Stimulated activated naive CD4-positive, alpha-beta T cell treated with Interleukin-2 at 50 U/mL for 16 hours (primary cell): Measurements from ENCODE around the gene NRG3.
"Not testable (repeated sequence)": the region's sequence is repeated elsewhere in the genome, so short reads cannot be mapped to it uniquely, and the experiment has no call there.

Source experiments
- DNase-seq: peaks from one replicate; lab custom pipeline; 2025; lab: John Stamatoyannopoulos, UW

NRG3 gene

DNA sequence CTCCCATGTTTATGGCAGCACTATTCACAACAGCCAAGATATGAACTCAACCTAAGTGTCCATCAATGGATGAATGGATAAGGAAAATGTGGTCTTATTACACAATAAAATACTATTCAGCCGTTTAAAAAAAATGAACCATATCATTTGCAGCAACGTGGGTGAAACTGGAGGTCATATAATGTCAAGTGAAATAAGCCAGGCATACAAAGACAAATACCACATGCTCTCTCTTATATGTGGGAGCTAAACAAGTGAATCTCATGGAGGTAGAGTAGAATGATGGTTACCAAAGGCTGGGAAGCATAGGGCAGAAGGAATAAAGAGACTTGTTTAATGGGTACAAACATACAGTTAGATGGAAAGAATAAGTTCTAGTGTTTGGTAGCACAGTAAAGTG is 699.1 kb downstream of the NRG3 start:
- DNase-seq, result no peak

DNA sequence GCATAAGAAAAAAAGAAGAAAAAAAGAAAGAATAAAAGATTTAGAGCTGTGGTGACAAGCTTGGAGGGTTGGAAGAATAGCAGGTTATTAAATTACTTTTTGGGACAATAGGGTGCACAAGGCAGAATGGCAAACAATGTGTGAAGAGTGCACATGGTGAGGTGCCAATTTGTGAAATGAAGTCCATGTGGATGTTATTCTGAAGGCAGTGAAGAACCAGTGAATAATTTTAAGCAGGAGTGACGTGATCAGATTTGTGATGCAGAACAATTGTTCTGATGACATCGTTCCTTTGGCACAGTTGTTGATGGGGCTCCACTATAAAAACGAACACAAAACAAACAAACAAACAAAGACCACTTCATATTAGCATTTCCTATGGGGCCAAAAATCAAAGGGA is 700.3 kb downstream of the NRG3 start:
- DNase-seq, result no peak

DNA sequence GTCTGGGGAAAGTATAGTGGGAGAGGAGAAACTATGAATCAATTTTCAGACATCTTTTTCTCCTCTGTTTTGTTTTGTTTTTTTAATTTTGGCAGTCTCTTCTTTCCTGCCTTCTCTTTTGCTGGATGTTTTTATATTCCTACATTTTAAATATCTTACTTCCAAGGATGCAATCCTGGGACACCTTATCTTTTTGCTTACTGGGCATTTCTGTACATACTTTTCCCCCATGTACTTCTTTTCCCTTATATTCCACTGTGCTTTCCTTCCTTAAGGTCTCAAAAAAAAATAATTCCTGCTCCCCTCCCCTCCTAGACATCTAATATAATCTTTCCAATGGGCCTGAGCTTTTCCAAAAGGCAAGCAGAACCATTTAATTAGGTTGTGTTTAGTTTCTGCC is 701.1 kb downstream of the NRG3 start:
- DNase-seq, result no peak

DNA sequence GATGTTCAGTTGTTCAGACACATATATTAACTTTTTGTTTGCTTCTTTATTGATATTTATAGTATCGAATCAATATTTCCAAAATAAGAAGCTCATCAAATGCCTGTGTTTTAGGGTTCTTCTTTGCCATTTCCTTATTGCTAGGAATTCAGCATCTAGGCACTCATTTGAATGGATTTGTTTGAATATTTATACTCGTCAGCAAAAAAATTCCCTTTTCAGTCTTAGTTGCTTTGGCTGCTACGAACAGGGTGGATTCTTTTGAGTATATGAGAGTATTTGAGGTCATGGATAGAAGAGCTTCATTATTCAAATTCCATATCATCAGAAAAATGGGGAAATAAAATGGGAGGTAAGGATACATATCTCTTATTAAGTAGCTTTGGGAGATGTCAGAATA is 706.9 kb downstream of the NRG3 start:
- DNase-seq, result no peak

DNA sequence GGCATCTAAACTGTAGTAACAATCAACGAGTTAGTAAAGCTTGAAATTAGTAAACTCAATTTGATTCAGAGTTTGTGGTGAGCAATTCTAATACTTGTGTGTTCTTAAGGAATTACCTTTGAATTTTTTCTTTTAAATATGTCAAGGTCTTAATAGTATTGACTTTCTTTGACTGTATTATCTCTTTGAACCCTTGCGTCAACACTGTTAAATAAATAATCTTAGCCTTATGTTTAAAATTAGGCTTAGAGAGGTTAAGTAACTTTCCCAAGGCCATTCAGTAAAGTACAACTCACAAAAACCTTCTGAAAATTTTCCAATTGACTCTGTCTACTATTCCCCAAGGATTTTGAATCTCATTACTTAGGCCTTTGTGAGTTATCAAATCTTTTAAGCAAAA is 716.4 kb downstream of the NRG3 start:
- DNase-seq, result no peak

DNA sequence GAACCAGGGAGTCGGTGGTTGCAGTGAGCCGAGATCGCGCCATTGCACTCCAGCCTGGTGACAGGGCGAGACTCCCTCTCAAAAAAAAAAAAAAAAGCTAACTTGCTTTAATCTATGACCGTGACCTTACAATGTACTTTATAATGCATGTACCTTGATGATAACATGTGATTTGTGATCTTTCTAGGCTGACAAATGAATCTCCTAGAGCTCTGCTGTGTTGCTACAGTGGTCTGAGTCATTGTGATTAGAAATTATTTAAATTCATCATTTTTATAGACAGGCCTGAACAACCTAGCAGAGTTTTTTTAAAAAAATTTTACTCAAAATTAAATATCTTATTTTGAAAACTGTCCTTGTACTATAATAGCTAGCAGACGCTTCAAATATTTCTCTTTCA is 722.8 kb downstream of the NRG3 start:
- DNase-seq, result no peak

DNA sequence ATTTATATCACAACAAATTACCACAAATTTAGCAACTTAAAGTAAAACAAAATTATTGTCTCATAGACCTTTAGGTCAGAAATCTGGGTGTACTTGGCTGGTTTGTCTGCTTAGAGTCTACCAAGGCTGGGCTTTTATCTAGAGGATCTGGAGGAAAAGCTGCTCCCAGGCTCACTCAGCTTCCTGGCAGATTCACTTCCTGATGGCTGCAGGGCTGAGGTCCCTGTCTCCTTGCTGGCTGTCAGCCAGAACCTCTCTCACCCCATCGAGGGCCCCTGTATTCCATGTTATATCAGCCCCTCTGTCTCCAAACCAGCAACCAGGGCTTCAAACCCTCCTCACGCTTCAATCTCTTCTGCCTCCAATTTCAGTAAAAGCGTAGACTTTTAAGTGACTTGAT is 734.9 kb downstream of the NRG3 start:
- DNase-seq, result no peak

DNA sequence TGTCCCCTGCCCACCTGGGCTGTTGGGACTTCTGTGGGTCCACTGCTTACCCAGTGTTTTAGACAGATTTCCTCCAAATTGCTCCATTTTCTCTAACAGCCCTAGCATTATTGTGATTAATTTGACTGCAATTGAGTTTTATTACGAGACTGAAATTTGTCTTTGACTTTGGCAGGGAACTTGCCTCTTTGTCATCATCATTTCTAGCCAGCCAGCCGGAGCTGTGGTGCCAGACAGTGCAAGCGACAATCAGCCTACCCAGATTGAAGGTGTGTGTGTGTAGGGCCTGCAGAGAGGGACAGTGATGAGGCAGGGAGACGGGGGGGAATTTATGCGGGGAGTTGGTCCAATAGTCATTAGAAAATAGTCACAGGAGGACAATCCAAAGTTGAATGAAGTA is 743.0 kb downstream of the NRG3 start:
- no peak for DNase-seq

DNA sequence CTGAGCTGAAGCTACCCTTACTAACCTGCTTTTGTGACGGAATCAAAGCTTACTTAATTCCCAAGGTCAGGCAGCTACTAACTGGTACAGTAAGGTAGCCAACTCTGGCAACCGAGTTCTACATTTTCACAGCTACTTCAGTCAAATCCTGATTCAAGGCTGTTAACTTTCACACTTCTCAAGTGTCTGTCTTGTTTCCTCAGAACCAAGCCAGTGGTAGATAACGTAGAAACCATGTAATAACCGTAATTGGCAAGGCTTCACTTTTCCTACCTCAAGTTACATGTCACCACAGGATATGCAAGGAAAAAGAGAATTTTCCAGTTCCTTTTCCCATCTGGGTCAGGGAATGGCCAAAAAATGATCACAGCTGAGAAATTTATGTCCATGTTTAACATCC is 746.7 kb downstream of the NRG3 start:
- DNase-seq, result no peak

DNA sequence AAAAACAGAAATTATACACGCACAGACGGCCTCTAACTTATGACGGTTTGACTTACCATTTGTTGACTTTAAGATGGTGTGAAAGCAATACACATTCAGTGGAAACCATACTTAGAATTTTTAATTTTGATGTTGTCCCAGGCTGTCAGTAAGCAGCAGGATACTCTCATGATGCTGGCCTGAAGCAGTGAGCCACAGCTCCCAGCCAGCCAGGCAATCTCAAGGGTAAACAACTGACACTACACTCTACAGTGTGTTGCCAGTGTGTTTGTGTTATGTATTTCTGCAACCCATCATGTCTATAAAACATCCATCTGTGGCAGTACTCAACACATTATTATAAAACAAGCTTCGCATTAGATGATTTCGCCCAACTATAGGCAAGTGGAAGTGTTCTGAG is 747.5 kb downstream of the NRG3 start:
- DNase-seq, result no peak

DNA sequence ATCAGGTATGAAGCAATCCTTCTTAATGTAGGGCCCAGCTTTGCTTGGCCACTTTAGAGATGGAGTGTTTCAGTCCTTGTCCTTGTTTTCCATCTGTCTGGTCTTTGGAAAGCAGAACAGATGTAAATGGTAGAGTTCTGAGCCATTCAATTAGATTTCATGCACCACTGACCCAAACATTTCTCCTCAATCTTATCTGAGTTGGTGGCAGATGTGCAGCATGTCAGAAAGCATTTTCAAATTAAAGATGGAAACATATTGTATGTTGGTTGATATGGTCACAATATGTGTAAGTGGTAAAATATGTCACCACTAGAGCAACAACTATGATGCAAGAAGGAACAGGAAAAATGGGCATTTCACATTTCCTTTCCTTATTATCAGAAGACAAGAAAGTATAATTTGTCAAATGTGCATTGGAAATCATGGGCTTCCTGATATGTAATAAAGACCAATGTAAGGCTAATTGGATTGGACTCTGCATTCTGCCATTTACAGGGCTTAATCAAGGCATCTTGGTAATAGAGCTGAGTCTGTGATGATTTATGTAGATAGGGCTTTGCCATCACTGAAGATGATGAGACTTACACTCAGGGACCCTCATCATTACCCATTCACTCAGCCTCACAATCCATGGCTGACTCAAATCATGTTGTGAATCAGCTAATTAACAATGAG is 750.7 kb downstream of the NRG3 start:
- no peak for DNase-seq

DNA sequence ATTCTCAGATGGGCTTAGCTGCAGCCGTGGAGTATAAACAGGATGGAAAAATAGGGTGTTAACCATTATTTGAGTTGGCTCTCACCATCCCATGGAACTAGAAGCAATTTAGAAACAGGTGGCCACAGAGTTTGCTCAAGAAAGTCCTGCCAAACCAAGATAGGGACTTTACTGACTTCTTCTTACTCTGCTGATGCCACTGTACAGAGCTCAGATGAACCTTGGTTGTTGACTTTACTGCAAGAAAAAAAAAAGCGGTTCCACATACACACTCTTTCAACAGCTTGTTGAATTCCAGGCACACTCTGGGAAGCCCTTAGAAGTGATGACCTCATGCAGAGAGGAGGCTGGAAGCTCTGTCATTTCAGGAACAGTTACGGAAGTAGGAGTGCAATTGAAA is 753.4 kb downstream of the NRG3 start:
- DNase-seq, result no peak

DNA sequence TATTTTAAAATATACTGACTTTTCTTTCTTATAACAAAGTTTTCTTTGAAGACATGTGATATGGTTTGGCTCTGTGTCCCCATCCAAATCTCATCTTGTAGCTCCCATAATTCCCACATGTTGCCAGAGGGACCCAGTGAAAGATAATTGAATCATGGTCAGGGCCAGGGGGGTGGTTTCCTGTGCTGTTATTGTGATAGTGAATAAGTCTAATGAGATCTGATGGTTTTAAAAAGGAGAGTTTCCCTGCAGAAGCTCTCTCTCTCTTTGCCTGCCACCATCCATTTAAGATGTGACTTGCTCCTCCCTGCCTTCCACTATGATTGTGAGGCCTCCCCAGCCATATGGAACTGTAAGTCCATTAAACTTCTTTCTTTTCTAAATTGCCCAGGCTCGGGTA is 768.1 kb downstream of the NRG3 start:
- DNase-seq, result no peak

DNA sequence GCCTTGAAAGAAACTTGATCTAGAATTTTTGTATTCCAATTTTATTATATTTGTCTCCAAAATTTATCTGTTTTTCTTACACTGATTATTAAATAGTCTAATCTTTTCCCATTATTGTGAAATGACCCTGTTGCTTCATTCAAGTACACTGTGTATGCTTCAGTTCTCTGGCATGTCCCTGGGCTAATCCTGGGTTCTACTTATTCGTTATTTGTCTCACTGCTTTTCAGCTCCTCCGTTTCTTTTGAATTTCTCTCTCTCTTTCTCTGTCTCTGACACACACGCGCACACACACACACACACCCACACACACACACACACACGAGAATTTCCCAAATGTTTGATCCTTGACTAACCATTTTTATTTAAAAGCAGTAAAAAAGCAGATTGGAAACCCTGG is 768.6 kb downstream of the NRG3 start:
- no peak for DNase-seq

DNA sequence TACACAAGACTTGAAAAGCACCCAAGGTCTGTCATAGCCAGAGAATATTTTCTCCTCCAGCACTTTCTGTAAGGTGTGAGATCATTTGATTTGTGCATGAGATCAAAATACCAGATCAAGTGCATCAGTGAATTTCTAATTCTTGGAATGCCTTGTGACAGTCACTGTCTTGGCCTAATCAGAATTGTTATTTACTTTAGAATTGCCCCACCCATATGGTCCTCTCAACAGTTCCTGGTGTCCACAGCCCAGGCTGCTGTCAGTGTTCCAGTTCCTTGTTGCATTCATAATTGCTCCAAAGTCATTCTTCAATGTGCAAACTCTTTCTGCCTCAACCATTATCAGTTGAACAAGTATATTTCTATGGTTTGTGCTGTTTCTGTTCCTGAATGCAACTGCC is 770.2 kb downstream of the NRG3 start:
- no peak for DNase-seq

DNA sequence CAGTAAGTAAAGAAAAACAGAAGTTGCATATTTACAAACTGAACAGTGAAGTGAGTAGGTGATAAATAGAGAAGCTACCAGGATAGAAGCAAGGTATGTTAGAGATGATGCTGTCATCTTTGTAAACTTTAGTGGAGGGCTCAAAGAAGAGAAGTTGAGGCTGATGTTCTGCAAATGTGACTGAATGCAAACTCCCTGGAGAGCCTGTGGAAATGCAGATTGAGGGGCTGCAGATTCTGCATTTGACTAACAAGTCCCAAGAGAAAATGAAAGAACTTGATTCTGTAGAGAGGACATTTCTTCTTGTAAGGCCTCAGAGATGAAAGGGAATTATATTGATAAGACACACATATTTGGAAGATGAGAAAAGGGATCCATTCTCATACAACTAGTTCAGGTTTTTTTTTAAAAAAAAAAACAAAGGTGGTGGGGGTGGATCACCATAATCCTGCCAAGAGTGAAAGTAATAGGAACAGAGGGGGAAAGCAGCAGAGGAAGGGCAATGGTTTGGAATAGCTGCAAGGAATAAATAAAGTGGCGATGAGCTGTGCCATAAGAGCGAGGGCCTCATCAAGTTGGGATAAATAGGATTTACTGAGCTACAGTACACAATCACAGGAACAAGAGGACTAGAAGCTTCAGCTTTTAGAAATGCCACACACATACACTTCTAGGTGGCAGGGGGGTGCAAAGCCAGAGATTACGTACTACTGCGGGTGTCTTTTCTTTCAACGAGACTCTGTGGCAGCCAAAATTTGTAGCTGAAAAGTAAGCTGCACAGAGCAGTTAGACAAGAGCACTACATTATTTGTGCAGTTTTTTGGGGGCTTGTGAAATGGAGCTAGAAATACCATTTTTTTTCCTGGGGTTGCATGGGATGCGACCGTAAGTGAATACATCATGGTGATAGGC is 778.5 kb downstream of the NRG3 start:
- no peak for DNase-seq

DNA sequence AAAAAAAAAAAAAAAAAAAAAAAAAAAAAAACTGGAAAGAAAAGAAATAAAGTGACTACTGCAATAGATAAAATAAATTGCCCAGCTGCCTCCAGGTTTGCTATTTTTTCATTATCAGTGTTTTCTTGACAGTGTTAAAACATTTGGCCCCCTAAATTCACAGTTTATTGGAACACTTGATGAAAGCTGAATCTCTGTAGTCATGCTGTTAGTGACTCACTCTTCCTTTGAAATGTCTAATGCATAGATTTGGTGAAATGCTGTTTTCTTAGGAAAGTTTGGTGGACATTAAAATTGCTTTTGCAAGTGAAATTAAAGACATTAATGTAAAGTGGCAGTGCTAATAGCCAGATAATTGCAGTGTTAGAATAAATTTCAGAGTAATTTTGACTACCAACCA is 785.2 kb downstream of the NRG3 start:
- DNase-seq, result no peak

DNA sequence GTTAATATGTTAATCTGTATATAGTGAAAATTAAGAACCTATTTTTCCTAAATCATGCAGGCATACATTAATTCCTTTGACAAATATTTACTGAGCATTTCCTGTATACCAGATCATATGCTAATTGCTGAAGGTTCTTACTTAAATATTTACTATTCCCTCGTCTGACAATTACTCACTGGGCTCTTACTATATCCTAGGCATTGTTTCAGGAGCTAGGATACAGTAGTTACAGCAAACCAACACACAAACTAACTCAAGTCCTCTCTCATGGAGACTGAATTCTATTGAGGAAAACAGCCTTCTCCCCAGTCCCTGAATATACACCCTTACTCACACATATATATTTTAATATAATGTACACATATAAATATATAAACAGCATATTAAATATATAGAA is 786.0 kb downstream of the NRG3 start:
- no peak for DNase-seq

DNA sequence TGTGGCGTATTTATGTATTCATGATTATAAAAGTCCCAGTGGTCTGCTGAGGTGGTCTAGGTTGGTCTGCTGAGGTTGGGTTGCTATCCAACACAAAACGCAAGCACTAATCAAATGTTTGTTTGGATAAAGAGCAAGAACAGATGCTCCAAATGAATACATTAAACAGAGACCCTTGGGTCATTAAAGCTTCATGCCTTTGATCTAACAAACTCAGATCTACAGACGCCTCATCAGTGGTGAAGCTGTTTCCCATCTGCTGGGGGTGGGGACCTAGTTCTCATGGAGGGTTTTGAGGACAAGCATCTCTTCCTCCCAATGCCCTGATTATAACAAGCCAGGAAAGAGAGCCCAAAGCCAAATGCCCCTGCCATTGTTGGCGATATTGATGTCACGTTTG is 786.7 kb downstream of the NRG3 start:
- no peak for DNase-seq

DNA sequence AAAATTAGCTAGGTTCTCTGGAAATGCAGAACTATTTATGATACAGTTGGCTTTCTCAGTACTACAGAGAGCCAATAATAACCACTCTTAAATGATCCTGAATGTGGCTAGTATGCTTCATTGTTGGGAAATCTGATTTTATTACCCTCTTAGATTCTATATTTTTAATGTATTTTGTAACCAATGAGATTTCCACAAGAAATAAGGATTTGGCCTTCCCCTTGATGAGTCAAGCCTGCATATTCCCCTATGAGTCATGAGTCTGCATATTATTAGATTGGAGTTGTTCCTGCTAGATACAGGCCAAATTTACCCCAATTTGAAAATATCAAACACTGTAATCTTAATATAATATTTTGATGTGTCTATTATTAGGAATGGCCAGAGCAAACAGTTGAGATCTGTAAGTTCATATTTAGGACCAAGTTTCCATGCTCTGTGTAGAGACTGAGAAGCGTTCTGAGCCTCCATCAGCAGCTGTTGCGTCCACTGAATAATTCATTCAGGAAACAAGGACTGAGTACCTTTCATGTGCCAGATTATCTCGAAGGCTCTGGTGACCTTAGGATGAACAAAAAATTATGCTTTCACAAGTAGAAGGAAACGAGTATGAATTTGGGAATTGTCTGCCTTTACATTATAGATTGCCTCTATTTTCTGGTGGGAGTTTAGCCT is 793.4 kb downstream of the NRG3 start:
- no peak for DNase-seq

DNA sequence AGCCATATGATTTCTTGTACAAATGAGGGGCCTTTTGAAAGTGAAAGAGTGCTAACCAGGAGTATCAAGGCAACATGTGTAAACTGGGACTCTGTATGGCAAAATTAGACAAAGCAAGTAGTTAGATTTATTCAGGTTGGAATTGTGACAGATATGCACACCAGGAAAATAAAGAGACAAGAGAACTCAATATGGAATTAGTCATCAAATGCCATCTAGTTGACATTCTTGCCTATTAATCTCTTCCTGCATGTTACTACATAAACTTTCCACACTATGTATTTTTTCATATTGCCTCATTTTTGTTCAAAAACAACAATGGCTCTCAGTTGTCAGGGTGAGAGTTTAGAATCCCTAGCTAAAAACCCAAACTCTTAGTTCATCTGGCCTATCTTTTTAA is 799.0 kb downstream of the NRG3 start:
- no peak for DNase-seq

DNA sequence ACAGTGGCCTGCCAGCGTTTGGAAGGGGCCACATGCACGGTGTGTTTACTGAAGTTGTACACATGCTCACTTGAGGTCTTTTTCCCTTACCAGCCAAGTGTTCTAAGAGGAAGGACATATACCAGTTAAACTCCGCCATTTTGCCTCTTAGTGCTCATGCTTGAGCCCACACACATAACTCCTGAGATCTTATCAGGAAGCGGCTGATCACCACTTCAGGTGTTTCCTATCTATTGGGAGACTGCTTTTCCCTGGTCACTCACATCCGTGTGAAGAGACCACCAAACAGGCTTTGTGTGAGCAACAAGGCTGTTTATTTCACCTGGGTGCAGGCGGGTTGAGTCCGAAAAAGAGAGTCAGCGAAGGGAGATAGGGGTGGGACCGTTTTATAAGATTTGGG is 802.9 kb downstream of the NRG3 start:
- DNase-seq, result not testable (repeated sequence)

DNA sequence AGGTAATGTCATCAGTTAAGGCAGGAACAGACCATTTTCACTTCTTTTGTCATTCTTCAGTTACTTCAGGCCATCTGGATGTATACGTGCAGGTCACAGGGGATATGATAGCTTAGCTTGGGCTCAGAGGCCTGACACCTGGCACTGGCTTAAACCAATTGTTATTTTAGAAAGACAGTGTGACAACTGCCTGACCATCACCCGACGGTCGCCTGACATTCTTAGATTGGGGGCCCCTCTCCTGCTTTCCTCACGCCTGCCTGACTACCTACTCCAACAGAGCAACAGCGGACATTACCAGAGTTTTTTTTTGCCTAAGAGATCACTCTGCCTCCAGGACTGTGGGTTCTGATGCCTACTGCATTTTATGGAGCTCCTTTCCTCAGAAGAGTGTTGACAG is 803.5 kb downstream of the NRG3 start:
- not testable (repeated sequence) for DNase-seq
